ENCODE measurements around the gene DDX60.
"Not testable (repeated sequence)": the region's sequence is repeated elsewhere in the genome, so short reads cannot be mapped to it uniquely, and the experiment has no call there.

The DDX60 gene

GRCh38 chr4:168318266-168318895, at the start of gene DDX60:
Gene DDX60, minus strand, starts transcription at chr4:168318752. Its CDS starts 7,493 bp downstream, at chr4:168311259.
- DNase-seq (ENCODE audit: low read depth in 2 of 2), result peak; percentile 78 to 85

GRCh38 chr4:168367065-168367464, 48.5 kb upstream of the DDX60 start:
- no peak for DNase-seq (ENCODE audit: low read depth in 2 of 2)

GRCh38 chr4:168362025-168362401, 43.5 kb upstream of the DDX60 start:
- DNase-seq (ENCODE audit: low read depth in 2 of 2), result no peak

- DNase-seq (ENCODE audit: low read depth in 2 of 2), result no peak
These were observed 42.9 kb upstream of the DDX60 start for GRCh38 chr4:168361365-168362024.

- DNase-seq (ENCODE audit: low read depth in 2 of 2), result no peak
These were observed 41.7 kb upstream of the DDX60 start for GRCh38 chr4:168360271-168360670.

GRCh38 chr4:168357941-168358340, 39.4 kb upstream of the DDX60 start:
- DNase-seq (ENCODE audit: low read depth in 2 of 2), result no peak

GRCh38 chr4:168353746-168354145, 35.2 kb upstream of the DDX60 start:
- no peak for DNase-seq (ENCODE audit: low read depth in 2 of 2)

- no peak for DNase-seq (ENCODE audit: low read depth in 2 of 2)
These were observed 19.0 kb upstream of the DDX60 start for GRCh38 chr4:168337550-168337940.

- no peak for DNase-seq (ENCODE audit: low read depth in 2 of 2)
These were observed 18.4 kb upstream of the DDX60 start for GRCh38 chr4:168336837-168337549.

GRCh38 chr4:168335621-168336020, 17.1 kb upstream of the DDX60 start:
- DNase-seq (ENCODE audit: low read depth in 2 of 2), result no peak

- DNase-seq (ENCODE audit: low read depth in 2 of 2), result no peak
These were observed 15.5 kb upstream of the DDX60 start for GRCh38 chr4:168334053-168334452.

GRCh38 chr4:168330575-168330974, 12.0 kb upstream of the DDX60 start:
- not testable (repeated sequence) for DNase-seq (ENCODE audit: low read depth in 2 of 2)

- DNase-seq (ENCODE audit: low read depth in 2 of 2), result no peak
These were observed 7.0 kb upstream of the DDX60 start for GRCh38 chr4:168325591-168325990.

- DNase-seq (ENCODE audit: low read depth in 2 of 2), result no peak
These were observed 2.5 kb upstream of the DDX60 start for GRCh38 chr4:168321006-168321405.

GRCh38 chr4:168319486-168320019, 1.0 kb upstream of the DDX60 start:
- DNase-seq (ENCODE audit: low read depth in 2 of 2), result no peak

- DNase-seq (ENCODE audit: low read depth in 2 of 2), result no peak
These were observed 931 bp downstream of the DDX60 start for GRCh38 chr4:168317621-168318020.

- no peak for DNase-seq (ENCODE audit: low read depth in 2 of 2)
These were observed 8.8 kb downstream of the DDX60 start for GRCh38 chr4:168309781-168310180.

- no peak for DNase-seq (ENCODE audit: low read depth in 2 of 2)
These were observed 9.6 kb downstream of the DDX60 start for GRCh38 chr4:168308912-168309311.

GRCh38 chr4:168306476-168306875, 12.1 kb downstream of the DDX60 start:
- no peak for DNase-seq (ENCODE audit: low read depth in 2 of 2)

GRCh38 chr4:168304744-168305459, 13.7 kb downstream of the DDX60 start:
- no peak for DNase-seq (ENCODE audit: low read depth in 2 of 2)

- DNase-seq (ENCODE audit: low read depth in 2 of 2), result not testable (repeated sequence)
These were observed 15.1 kb downstream of the DDX60 start for GRCh38 chr4:168303430-168303829.

- no peak for DNase-seq (ENCODE audit: low read depth in 2 of 2)
These were observed 25.1 kb downstream of the DDX60 start for GRCh38 chr4:168293386-168293975.
